HCT116 (cell line): ENCODE data around the gene PDGFD. TPM values are rescaled to one million over a fixed set of nuclear protein-coding genes. Genes with fewer than 3 reads are reported as not detected.

Source experiments
- ATAC-seq: fragments of 200-7000 bp; cut with Tn5 transposase; 2 replicates; pipeline ENCODE4 v1.9.1; 2020; ENCODE audit warnings: mild to moderate bottlenecking, moderate library complexity
- BruUV-seq: library from RNA; stranded (reverse); fragments of 400-500 nt; replicated peaks from 2 replicates; lab custom pipeline; 2021; lab: Mats Ljungman, UMichigan
- CTCF ChIA-PET: fragments of 300-600 bp; sonication (Branson Sonifier 250); formaldehyde crosslinking; loops from one replicate; lab custom pipeline; 2021; ENCODE audit warnings: antibody characterized with exemption; lab: Charles Lee
- POLR2A ChIA-PET: fragments of 300-600, 350-600 bp; sonication (Branson Sonifier 250); formaldehyde crosslinking; loops from one replicate; lab custom pipeline; 2021; ENCODE audit warnings: antibody characterized with exemption; lab: Charles Lee
- RAD21 ChIA-PET, 2 experiments: fragments of 300-600 bp; sonication (Branson Sonifier 250); formaldehyde crosslinking; loops; one replicate each; lab custom pipeline; 2023; ENCODE audit warnings: low total read pairs in 2 of 2; ENCODE audit not compliant: uncharacterized antibody in 2 of 2, unreplicated experiment in 2 of 2, low non-redundant PET in 1 of 2; lab: Charles Lee
- DNase-seq: peaks from one replicate; pipeline ENCODE4 v3.0.0-alpha.2; 2010; ENCODE audit warnings: low read depth, low spot score
- H2AFZ ChIP-seq: fragments of 200-600 bp; shearing (Covaris generic), sonication (generic); 2 replicates; pipeline ENCODE4 v1.6.1; 2017; ENCODE audit warnings: low read depth, mixed run types, mixed read lengths, antibody characterized with exemption, low read length; ENCODE audit not compliant: poor library complexity, severe bottlenecking
- H3K27ac ChIP-seq: 2 replicates; pipeline ENCODE4 v1.5.1; 2012; ENCODE audit warnings: low read depth, low read length
- H3K27me3 ChIP-seq: fragments of 200-600 bp; sonication (generic); 2 replicates; pipeline ENCODE4 v1.6.1; 2016; ENCODE audit warnings: mixed run types, low read length, mixed read lengths; ENCODE audit not compliant: insufficient read depth
- H3K36me3 ChIP-seq, 2 experiments: fragments of 200-500 bp in 1 of 2; fragments of 200-600 bp in 1 of 2; sonication (Bioruptor generic) in 1 of 2; sonication (generic) in 1 of 2; 2 replicates each; pipeline versions ENCODE4 v1.5.1 to v1.6.1; 2014 to 2016; ENCODE audit warnings: low read length in 2 of 2, inconsistent platforms in 1 of 2, mixed read lengths in 1 of 2, mixed run types in 1 of 2; ENCODE audit not compliant: insufficient read depth in 2 of 2, control insufficient read depth in 1 of 2
- H3K4me1 ChIP-seq, 2 experiments: fragments of 200-600 bp in 1 of 2; sonication (generic) in 1 of 2; 2 replicates each; pipeline versions ENCODE4 v1.5.1 to v1.6.1; 2012 to 2017; ENCODE audit warnings: low read length in 2 of 2, inconsistent platforms in 1 of 2, mild to moderate bottlenecking in 1 of 2, mixed read lengths in 1 of 2, mixed run types in 1 of 2, moderate library complexity in 1 of 2; ENCODE audit not compliant: insufficient read depth in 2 of 2, control insufficient read depth in 1 of 2
- H3K4me2 ChIP-seq: fragments of 200-600 bp; sonication (generic); 2 replicates; pipeline ENCODE4 v1.6.1; 2017; ENCODE audit warnings: mixed run types, low read length, mixed read lengths
- H3K4me3 ChIP-seq, 2 experiments: fragments of 200-600 bp in 1 of 2; sonication (generic) in 1 of 2; replicated peaks in 1 of 2; 2 replicates each; pipeline ENCODE4 v1.5.1; 2011 to 2016; ENCODE audit warnings: low read length in 2 of 2, control low read depth in 1 of 2, low read depth in 1 of 2, mild to moderate bottlenecking in 1 of 2, mixed read lengths in 1 of 2, mixed run types in 1 of 2
- H3K79me2 ChIP-seq: fragments of 200-600 bp; sonication (generic); 2 replicates; pipeline ENCODE4 v1.6.1; 2017; ENCODE audit warnings: mild to moderate bottlenecking, mixed run types, low read length, moderate library complexity, mixed read lengths; ENCODE audit not compliant: insufficient read depth
- H3K9ac ChIP-seq: fragments of 200-600 bp; sonication (generic); 2 replicates; pipeline ENCODE4 v1.6.1; 2016; ENCODE audit warnings: low read length, mixed read lengths
- H3K9me2 ChIP-seq: fragments of 200-600 bp; sonication (generic), shearing (Covaris generic); 2 replicates; pipeline ENCODE4 v1.6.1; 2017; ENCODE audit warnings: mixed run types, mild to moderate bottlenecking, moderate library complexity; ENCODE audit not compliant: insufficient read depth
- H3K9me3 ChIP-seq, 2 experiments: fragments of 200-500 bp in 1 of 2; fragments of 200-600 bp in 1 of 2; sonication (Bioruptor generic) in 1 of 2; sonication (generic) in 1 of 2; 2 replicates each; pipeline ENCODE4 v1.6.1; 2014 to 2017; ENCODE audit warnings: low read length in 2 of 2, mixed read lengths in 2 of 2, inconsistent platforms in 1 of 2, low read depth in 1 of 2, mild to moderate bottlenecking in 1 of 2, mixed run types in 1 of 2, moderate library complexity in 1 of 2; ENCODE audit not compliant: control insufficient read depth in 1 of 2, insufficient read depth in 1 of 2
- H4K20me1 ChIP-seq: fragments of 200-600 bp; sonication (generic), shearing (Covaris generic); 2 replicates; pipeline ENCODE4 v1.6.1; 2017; ENCODE audit warnings: mixed run types, mild to moderate bottlenecking, moderate library complexity; ENCODE audit not compliant: insufficient read depth
- CBX3 ChIP-seq: IDR thresholded peaks from 2 replicates; pipeline ENCODE4 v1.6.1; 2012; ENCODE audit warnings: low read depth
- CTCF ChIP-seq, 3 experiments: fragments of 200-600 bp in 1 of 3; sonication (generic) in 1 of 3; IDR thresholded peaks in 2 of 3; conservative IDR thresholded peaks in 1 of 3; 2 replicates each; pipeline ENCODE4 v1.5.1; 2012 to 2017; ENCODE audit warnings: low read depth in 2 of 3, low read length in 2 of 3, antibody characterized with exemption in 1 of 3, borderline replicate concordance in 1 of 3, control low read depth in 1 of 3, mild to moderate bottlenecking in 1 of 3, mixed read lengths in 1 of 3, mixed run types in 1 of 3, moderate library complexity in 1 of 3; ENCODE audit not compliant: insufficient read depth in 1 of 3
- EGR1 ChIP-seq: IDR thresholded peaks from 2 replicates; pipeline ENCODE4 v1.6.1; 2012; ENCODE audit warnings: low read depth
- ELF1 ChIP-seq: IDR thresholded peaks from 2 replicates; pipeline ENCODE4 v1.6.1; 2012; ENCODE audit warnings: low read depth, borderline replicate concordance
- FOSL1 ChIP-seq: IDR thresholded peaks from 2 replicates; pipeline ENCODE4 v1.6.1; 2012; ENCODE audit warnings: low read depth
- POLR2AphosphoS5 ChIP-seq: IDR thresholded peaks from 2 replicates; pipeline ENCODE4 v1.6.1; 2011; ENCODE audit warnings: mild to moderate bottlenecking, low read depth, low read length, moderate library complexity
- RAD21 ChIP-seq: IDR thresholded peaks from 2 replicates; pipeline ENCODE4 v1.6.1; 2012; ENCODE audit warnings: low read depth, mild to moderate bottlenecking
- REST ChIP-seq: IDR thresholded peaks from 2 replicates; pipeline ENCODE4 v1.6.1; 2012; ENCODE audit warnings: low read depth
- SIN3A ChIP-seq: IDR thresholded peaks from 2 replicates; pipeline ENCODE4 v1.6.1; 2012; ENCODE audit warnings: low read depth
- SRF ChIP-seq: IDR thresholded peaks from 2 replicates; pipeline ENCODE4 v1.6.1; 2012; ENCODE audit warnings: low read depth
- YY1 ChIP-seq: IDR thresholded peaks from 2 replicates; pipeline ENCODE4 v1.6.1; 2011; ENCODE audit warnings: low read length, low read depth, moderate library complexity, mild to moderate bottlenecking; ENCODE audit not compliant: insufficient replicate concordance; ENCODE audit errors: extremely low read depth
- ZNF274 ChIP-seq: fragments of 200-500 bp; sonication (Bioruptor generic); IDR thresholded peaks from 2 replicates; pipeline ENCODE4 v1.6.1; 2014; ENCODE audit warnings: mild to moderate bottlenecking, low read depth, low read length, inconsistent platforms
- intact Hi-C: fragments of 100-400 bp; cut with micrococcal nuclease; formaldehyde crosslinking; loops from 2 replicates; pipeline ENCODE4 v1.10.0; 2022
- total RNA-seq: library from RNA; stranded (reverse); gene quantifications from one replicate; pipeline ENCODE4 v1.2.1, GENCODE V29; 2021; ENCODE audit not compliant: unreplicated experiment
- TF ChIP-seq, protein P1 (sequence below): IDR thresholded peaks from 2 replicates; pipeline ENCODE4 v1.6.1; 2012
- TF ChIP-seq, protein P2 (sequence below): IDR thresholded peaks from 2 replicates; pipeline ENCODE4 v1.6.1; 2012

PDGFD gene
- total RNA-seq, 1 experiment from 2014 or later: 0.34 TPM

DNA sequence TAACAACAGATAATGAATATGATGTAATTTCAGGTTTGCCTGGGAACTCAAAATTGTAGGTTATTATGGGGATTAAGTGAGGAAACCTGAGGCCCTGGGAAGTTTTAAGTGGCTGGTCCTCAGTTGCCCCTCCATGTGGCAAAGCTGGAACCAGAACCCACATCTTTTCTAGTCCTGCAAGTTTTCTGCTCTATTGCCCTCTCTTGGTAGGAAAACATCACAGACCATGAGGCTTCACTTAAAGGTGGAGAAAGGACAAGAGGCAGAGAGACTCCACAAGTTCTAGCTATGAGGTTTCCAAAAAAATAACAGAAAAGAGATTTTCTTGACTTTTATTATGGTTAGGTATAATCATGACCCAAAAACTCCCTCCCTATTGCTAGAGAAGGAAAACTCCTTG lies 243.0 kb downstream of the PDGFD start:
- ATAC-seq (no peak), DNase-seq (no peak)
- Histone ChIP-seq H3K4me3 (no peak overlapping the region), H3K27ac (no peak overlapping the region), H3K9me2 (no peaks in the 10 kb centered on the region), H3K9me3 (no peaks in the 10 kb centered on the region), H3K4me1 (peaks cover 3 to 13% of the 10 kb centered on the region in 2 experiments; a peak in 3 of 4 replicates), H3K79me2 (no peaks in the 10 kb centered on the region), H3K27me3 (no peaks in the 10 kb centered on the region), H3K9ac (no peak overlapping the region), H2AFZ (no peak overlapping the region), H3K4me2 (no peak overlapping the region), H3K36me3 (no peaks in the 10 kb centered on the region), H4K20me1 (no peaks in the 10 kb centered on the region)
- ChIA-PET CTCF (interaction anchor here (1.0 kb wide), 1 partner anchor 239 kb away, joined by 7 read pairs; no protein-coding TSS in a partner anchor), RAD21 (interaction anchor here in 1 of 2 experiments (1.1 kb wide), 1 partner anchor 238 kb away, joined by 3 read pairs; no protein-coding TSS in a partner anchor), POLR2A (no interaction called here)
- TF ChIP-seq CTCF (IDR thresholded peaks at IDR 0.05 in 2 of 3, conservative IDR thresholded peaks at IDR 0.05 in 1 of 3; ENCODE audit: borderline replicate concordance in 1 of 3, insufficient read depth in 1 of 3, low read depth in 2 of 3, low read length in 2 of 3) (no peak), RAD21 (no peak), REST (no peak), FOSL1 (no peak), EGR1 (no peak), ELF1 (no peak), ZNF274 (no peak), SIN3A (no peak), CBX3 (no peak), POLR2AphosphoS5 (no peak), YY1 (no peak), SRF (no peak)
- TF ChIP-seq, protein P1, sequence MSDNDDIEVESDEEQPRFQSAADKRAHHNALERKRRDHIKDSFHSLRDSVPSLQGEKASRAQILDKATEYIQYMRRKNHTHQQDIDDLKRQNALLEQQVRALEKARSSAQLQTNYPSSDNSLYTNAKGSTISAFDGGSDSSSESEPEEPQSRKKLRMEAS: no peak
- TF ChIP-seq, protein P2, sequence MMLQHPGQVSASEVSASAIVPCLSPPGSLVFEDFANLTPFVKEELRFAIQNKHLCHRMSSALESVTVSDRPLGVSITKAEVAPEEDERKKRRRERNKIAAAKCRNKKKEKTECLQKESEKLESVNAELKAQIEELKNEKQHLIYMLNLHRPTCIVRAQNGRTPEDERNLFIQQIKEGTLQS: no peak
- BruUV-seq: no TSS peak
- intact Hi-C loops: no loop called here
